Measurements from ENCODE around the gene FETUB. TPM values are rescaled to one million over a fixed set of nuclear protein-coding genes. Genes with fewer than 3 reads are reported as not detected.

The FETUB gene
- total and polyA plus RNA-seq, 2 donors (not counting 3 experiments of a cell fraction or from before 2014, with no cell fraction given), result not detected

GRCh38 chr3:186628756-186629155 lies 11.4 kb upstream of the FETUB start:
- dilution Hi-C loops (cut with MboI; ENCODE audit: extremely low pct_ligation_motif_present, low sequenced_read_pairs) (no loop called here), intact Hi-C loops (cut with micrococcal nuclease) (no loop called here)
- H2AFZ ChIP-seq (ENCODE audit: low read depth, low read length), result no peak overlapping the region
- H3K79me2 ChIP-seq (ENCODE audit: control insufficient read depth, insufficient read depth, low read length), result no peaks in the 10 kb centered on the region
- ChIA-PET POLR2A (no interaction called here), CTCF (no interaction called here)
- no TSS peak for BruUV-seq (replicated peaks)
- DNase-seq (ENCODE audit: low read depth, low spot score), result no peak
- no peak for FAIRE-seq
- TF ChIP-seq POLR2AphosphoS5 (IDR thresholded peaks at IDR 0.05; ENCODE audit: insufficient read depth, low read depth, low read length), result no peak
- no peak for TF ChIP-seq MYC (IDR thresholded peaks at IDR 0.05; ENCODE audit: low read depth, low read length)
- no peak for TF ChIP-seq JUN (IDR thresholded peaks at IDR 0.05; ENCODE audit: borderline replicate concordance, insufficient read depth, insufficient read length, low read depth)
- no peak for TF ChIP-seq FOS (IDR thresholded peaks at IDR 0.05; ENCODE audit: borderline replicate concordance, insufficient read depth, low read length)
- TF ChIP-seq EZH2 (IDR thresholded peaks at IDR 0.05; ENCODE audit: borderline replicate concordance, low read depth, low read length, severe bottlenecking), result no peak
- TF ChIP-seq MAX (IDR thresholded peaks at IDR 0.05; ENCODE audit: insufficient read depth, insufficient read length), result no peak
- no peak for TF ChIP-seq CTCF (IDR thresholded peaks at IDR 0.05; ENCODE audit: extremely low read depth in 1 of 2, insufficient read depth in 1 of 2, low read depth in 1 of 2, low read length in 2 of 2)
- no peak for TF ChIP-seq GATA2 (IDR thresholded peaks at IDR 0.05; ENCODE audit: insufficient read depth, insufficient read length, low read depth, low read length)
- TF ChIP-seq POLR2A (IDR thresholded peaks at IDR 0.05; ENCODE audit: low read depth, low read length), result no peak
- no peaks in the 10 kb centered on the region for H3K9me3 ChIP-seq (replicated peaks; ENCODE audit: control insufficient read depth, insufficient read depth, low read length)
- H3K4me1 ChIP-seq (ENCODE audit: control insufficient read depth, extremely low read depth, insufficient read depth, low read length), result no peaks in the 10 kb centered on the region
- H3K4me3 ChIP-seq (replicated peaks in 1 of 3; ENCODE audit: insufficient read depth in 1 of 3, low read depth in 1 of 3, low read length in 3 of 3), result no peak overlapping the region
- H3K4me2 ChIP-seq (ENCODE audit: insufficient read depth, low read length), result no peak overlapping the region
- no peak overlapping the region for H3K9ac ChIP-seq (replicated peaks; ENCODE audit: extremely low read depth, insufficient read depth, low read length)
- no peaks in the 10 kb centered on the region for H3K36me3 ChIP-seq (ENCODE audit: control insufficient read depth in 2 of 2, extremely low read depth in 1 of 2, insufficient read depth in 2 of 2, low read length in 2 of 2)
- H3K27ac ChIP-seq (ENCODE audit: insufficient read depth, low read depth, low read length), result no peak overlapping the region
- H4K20me1 ChIP-seq (replicated peaks; ENCODE audit: control insufficient read depth, extremely low read depth, insufficient read depth, low read length), result no peaks in the 10 kb centered on the region
- no peaks in the 10 kb centered on the region for H3K27me3 ChIP-seq (ENCODE audit: control insufficient read depth in 2 of 2, insufficient read depth in 2 of 2, low read length in 2 of 2)
- no peaks in the 10 kb centered on the region for H3K9me1 ChIP-seq (replicated peaks; ENCODE audit: control insufficient read depth, extremely low read depth, insufficient read depth, low read length)

Data from endothelial cell of umbilical vein (primary cell).